ENCODE results near the gene HS6ST2. TPM values are rescaled to one million over a fixed set of nuclear protein-coding genes. Genes with fewer than 3 reads are reported as not detected.
"Not testable (repeated sequence)": the region's sequence is repeated elsewhere in the genome, so short reads cannot be mapped to it uniquely, and the experiment has no call there.

Gene HS6ST2
- total and polyA plus RNA-seq, 5 donors, result 0.09 to 1.1 (median 0.18) TPM; not detected in 1

DNA sequence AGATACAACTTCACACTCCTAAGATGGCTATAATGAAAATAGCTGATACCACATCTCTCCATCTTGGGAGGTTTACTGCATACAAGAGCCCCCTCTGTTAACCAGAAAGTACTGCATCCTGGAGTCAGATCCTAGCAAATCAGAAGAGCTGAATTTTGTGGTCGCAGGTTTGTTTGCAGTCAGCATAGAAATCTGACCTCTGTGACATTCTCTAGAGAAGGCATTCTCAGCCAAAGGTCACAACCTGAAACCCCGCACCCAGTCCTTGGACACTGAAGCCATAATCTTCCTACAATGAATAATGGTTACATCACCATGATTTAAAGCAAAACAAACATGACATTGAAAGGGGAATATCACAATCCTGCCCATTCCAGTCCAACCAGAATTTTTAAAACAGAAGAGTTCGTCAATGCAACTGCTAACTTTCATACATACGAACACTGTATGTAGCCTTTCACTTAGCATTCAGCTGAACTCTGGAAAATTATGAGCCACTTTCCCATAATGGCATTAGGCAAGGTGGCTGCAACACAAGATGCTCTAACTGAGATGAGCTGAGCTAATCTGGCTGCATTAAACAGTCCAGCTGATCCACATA is 17.6 kb downstream of the HS6ST2 start:
- intact Hi-C loops (cut with DNase I), result no loop called here
- 59% methylated on average over 4 of the region's 4 CpGs for WGBS
- DNase-seq (no peak), ATAC-seq (no peak)
- H3K9me3 ChIP-seq (ENCODE audit: control insufficient read depth, low read length), result no peaks in the 10 kb centered on the region
- no peaks in the 10 kb centered on the region for H3K4me1 ChIP-seq (ENCODE audit: control insufficient read depth, insufficient read depth, low read length)
- H3K27me3 ChIP-seq (ENCODE audit: control insufficient read depth, insufficient read depth), result no peaks in the 10 kb centered on the region
- no peak overlapping the region for H3K4me3 ChIP-seq (ENCODE audit: low read length)
- no peak overlapping the region for H3K27ac ChIP-seq (ENCODE audit: low read length)

DNA sequence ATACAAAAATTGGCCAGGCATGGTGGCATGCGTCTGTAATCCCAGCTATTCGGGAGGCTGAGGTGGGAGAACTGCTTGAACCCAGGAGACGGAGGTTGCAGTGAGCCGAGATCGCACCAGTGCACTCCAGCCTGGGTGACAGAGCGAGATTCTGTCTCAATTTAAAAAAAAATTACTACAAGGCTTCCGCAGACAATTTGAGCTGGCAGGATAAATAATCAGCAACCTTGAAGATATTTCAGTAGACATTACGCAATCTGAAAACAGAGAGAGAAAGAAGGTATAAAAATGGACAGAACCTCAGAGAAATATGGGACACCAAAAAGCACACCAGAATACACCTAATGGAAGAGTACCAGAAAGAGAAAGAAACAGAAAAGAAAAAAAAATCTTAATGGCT is 25.3 kb downstream of the HS6ST2 start:
- no peak for DNase-seq
- no peak overlapping the region for H3K4me3 ChIP-seq (ENCODE audit: low read length)
- no peaks in the 10 kb centered on the region for H3K9me3 ChIP-seq (ENCODE audit: control insufficient read depth, low read length)
- WGBS, result 93% methylated on average over 8 of the region's 8 CpGs
- H3K27ac ChIP-seq (ENCODE audit: low read length), result no peak overlapping the region
- H3K4me1 ChIP-seq (ENCODE audit: control insufficient read depth, insufficient read depth, low read length), result no peaks in the 10 kb centered on the region
- intact Hi-C loops (cut with DNase I), result no loop called here
- H3K27me3 ChIP-seq (ENCODE audit: control insufficient read depth, insufficient read depth), result no peaks in the 10 kb centered on the region
- ATAC-seq, result no peak

DNA sequence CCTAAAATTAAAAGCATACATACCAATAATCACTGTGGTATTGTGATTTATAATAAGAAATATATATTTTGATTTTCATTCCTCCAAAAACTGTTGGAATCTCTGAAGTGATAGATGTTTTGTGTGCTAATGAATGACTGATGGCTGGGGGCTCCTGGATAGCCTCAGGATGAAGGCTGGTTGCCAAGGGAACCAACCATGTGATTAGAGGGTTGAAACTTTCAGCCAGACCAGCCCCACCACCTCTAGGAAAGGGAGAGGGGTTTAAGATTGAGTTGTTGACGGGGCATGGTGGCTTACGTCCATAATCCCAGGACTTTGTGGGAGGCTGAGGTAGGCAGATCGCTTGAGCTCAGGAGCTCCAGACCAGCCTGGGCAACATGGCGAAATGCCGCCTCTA is 34.0 kb downstream of the HS6ST2 start:
- Histone ChIP-seq H3K4me3 (ENCODE audit: low read length) (no peak overlapping the region), H3K27ac (ENCODE audit: low read length) (no peak overlapping the region), H3K4me1 (ENCODE audit: control insufficient read depth, insufficient read depth, low read length) (no peaks in the 10 kb centered on the region), H3K27me3 (ENCODE audit: control insufficient read depth, insufficient read depth) (no peaks in the 10 kb centered on the region), H3K9me3 (ENCODE audit: control insufficient read depth, low read length) (no peaks in the 10 kb centered on the region)
- intact Hi-C loops (cut with DNase I), result no loop called here
- ATAC-seq (no peak), DNase-seq (no peak)
- 84% methylated on average over 5 of the region's 5 CpGs for WGBS

DNA sequence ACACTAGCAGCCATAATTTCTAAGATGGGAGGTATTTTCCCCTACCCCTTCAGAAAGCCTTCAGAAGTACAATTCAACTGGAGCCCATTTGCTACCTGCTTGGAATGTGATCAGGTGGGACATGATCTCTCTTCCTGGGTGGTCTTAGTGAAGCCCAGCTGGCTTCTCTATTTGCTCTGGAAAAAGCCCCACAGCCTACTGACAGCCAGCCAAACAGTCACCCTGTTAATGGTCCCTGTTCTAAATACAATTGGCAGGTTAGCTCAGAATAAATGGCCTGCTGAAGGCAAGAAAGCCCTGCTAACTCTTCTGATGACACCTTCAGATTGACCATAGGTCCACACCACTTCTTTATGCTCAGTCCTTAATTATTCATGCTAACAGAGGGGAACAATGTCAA is 39.9 kb downstream of the HS6ST2 start:
- ATAC-seq, result no peak
- intact Hi-C loops (cut with DNase I), result no loop called here
- H3K4me3 ChIP-seq (ENCODE audit: low read length), result no peak overlapping the region

DNA sequence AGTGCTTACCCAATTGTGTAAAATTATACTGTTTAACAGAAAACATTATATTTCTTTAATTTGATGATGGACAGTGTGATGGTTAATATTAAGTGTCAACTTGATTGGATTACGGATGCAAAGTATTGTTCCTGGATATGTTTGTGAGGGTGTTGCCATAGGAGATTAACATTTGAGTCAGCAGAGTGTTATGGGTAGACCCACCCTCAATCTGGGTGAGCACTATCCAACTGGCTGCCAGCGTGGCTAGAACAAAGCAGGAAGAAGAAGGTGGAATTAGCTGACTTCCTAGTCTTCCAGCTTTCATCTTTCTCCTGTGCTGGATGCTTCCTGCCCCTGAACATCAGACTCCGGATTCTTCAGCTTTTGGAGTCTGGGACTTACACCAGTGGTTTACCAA is 42.1 kb downstream of the HS6ST2 start:
- ATAC-seq, result no peak
- 87% methylated on average over 3 of the region's 3 CpGs for WGBS
- no peaks in the 10 kb centered on the region for H3K9me3 ChIP-seq (ENCODE audit: control insufficient read depth, low read length)
- no peak for DNase-seq
- H3K27ac ChIP-seq (ENCODE audit: low read length), result no peak overlapping the region
- H3K27me3 ChIP-seq (ENCODE audit: control insufficient read depth, insufficient read depth), result no peaks in the 10 kb centered on the region
- no peaks in the 10 kb centered on the region for H3K4me1 ChIP-seq (ENCODE audit: control insufficient read depth, insufficient read depth, low read length)
- intact Hi-C loops (cut with DNase I), result no loop called here
- H3K4me3 ChIP-seq (ENCODE audit: low read length), result no peak overlapping the region

More for the DNA sequence above, 39.9 kb downstream of the HS6ST2 start:
- no peak overlapping the region for H3K27ac ChIP-seq (ENCODE audit: low read length)
- no peak for DNase-seq
- H3K4me1 ChIP-seq (ENCODE audit: control insufficient read depth, insufficient read depth, low read length), result no peaks in the 10 kb centered on the region
- H3K27me3 ChIP-seq (ENCODE audit: control insufficient read depth, insufficient read depth), result no peaks in the 10 kb centered on the region
- no peaks in the 10 kb centered on the region for H3K9me3 ChIP-seq (ENCODE audit: control insufficient read depth, low read length)

DNA sequence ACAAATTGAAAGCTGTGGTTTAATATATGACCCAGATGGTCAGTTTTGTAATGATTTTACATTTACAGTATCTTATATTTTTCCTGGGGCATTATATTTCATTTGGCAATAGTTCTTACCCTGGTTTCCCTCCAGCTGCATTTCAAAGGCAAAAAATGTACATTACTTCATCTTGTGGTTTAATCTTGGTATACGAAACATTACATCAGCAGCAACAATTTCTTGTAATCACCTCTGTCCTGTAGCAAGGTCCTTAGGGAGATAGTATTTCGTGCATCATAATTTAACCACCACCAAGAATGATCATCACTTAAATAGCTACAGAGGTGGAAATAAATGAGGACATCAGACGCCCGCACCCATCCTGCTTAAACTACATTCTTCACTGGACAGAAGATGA is 48.8 kb downstream of the HS6ST2 start:
- Histone ChIP-seq H3K9me3 (ENCODE audit: control insufficient read depth, low read length) (no peaks in the 10 kb centered on the region), H3K4me1 (ENCODE audit: control insufficient read depth, insufficient read depth, low read length) (no peaks in the 10 kb centered on the region), H3K27ac (ENCODE audit: low read length) (no peak overlapping the region), H3K27me3 (ENCODE audit: control insufficient read depth, insufficient read depth) (no peaks in the 10 kb centered on the region), H3K4me3 (ENCODE audit: low read length) (no peak overlapping the region)
- no peak for DNase-seq
- intact Hi-C loops (cut with DNase I), result no loop called here
- no peak for ATAC-seq
- WGBS, result 63% methylated on average over 4 of the region's 4 CpGs

DNA sequence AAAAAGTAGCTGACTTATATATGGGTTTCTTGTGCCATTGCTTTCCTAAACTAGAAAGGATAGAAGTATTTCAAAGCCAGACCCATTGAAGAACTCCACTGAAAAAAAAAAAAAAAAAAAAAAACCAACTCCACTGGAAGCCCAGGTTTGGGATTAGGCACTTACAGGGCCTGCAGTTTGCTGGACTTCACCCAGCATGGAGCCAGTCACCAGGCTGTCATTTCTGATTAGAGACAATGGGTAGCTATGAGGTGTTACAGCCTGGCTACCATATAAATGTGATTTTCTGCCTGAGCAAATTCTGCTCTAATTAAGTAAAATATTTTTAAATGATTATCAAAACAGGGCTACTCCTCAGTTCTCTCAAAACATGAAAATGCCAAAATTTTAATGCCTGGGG is 49.5 kb downstream of the HS6ST2 start:
- H3K4me3 ChIP-seq (ENCODE audit: low read length), result no peak overlapping the region
- no peak overlapping the region for H3K27ac ChIP-seq (ENCODE audit: low read length)
- no peaks in the 10 kb centered on the region for H3K27me3 ChIP-seq (ENCODE audit: control insufficient read depth, insufficient read depth)
- intact Hi-C loops (cut with DNase I), result no loop called here
- DNase-seq (no peak), ATAC-seq (no peak)
- H3K9me3 ChIP-seq (ENCODE audit: control insufficient read depth, low read length), result no peaks in the 10 kb centered on the region
- H3K4me1 ChIP-seq (ENCODE audit: control insufficient read depth, insufficient read depth, low read length), result no peaks in the 10 kb centered on the region

DNA sequence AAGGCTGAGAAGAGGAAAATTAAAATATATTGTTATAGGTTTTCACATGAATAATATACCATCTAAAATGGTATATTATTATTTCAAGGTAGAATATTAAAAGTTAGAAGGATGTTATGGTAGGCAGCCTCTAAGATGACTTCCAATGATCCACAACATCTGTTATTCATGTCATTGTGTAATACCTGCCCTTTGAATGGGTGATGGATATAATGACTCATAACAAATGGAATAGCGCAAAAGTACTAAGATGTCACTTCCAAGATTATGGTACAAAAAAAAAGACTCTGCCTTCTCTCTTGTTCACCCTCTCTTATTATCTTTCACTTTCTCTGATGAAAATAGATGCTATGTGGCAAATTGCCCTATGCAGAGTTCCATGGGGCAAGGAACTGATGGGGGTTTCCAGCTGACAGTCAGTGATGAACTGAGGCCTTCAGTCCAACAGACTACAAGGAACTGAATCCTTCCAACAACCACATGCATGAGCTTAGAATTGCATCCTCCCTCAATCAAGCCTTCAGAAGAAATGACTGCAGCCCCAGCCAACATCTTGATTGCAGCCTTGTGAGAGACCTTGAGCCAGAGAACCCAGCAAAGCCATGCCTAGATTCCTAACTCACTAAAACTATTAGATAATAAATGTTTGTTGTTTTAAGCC is 57.7 kb downstream of the HS6ST2 start:
- Histone ChIP-seq H3K27me3 (ENCODE audit: control insufficient read depth, insufficient read depth) (no peaks in the 10 kb centered on the region), H3K9me3 (ENCODE audit: control insufficient read depth, low read length) (no peaks in the 10 kb centered on the region), H3K4me3 (ENCODE audit: low read length) (no peak overlapping the region), H3K4me1 (ENCODE audit: control insufficient read depth, insufficient read depth, low read length) (no peaks in the 10 kb centered on the region), H3K27ac (ENCODE audit: low read length) (no peak overlapping the region)
- DNase-seq (no peak), ATAC-seq (no peak)
- 100% methylated on average over 1 of the region's 1 CpG for WGBS
- intact Hi-C loops (cut with DNase I), result no loop called here

DNA sequence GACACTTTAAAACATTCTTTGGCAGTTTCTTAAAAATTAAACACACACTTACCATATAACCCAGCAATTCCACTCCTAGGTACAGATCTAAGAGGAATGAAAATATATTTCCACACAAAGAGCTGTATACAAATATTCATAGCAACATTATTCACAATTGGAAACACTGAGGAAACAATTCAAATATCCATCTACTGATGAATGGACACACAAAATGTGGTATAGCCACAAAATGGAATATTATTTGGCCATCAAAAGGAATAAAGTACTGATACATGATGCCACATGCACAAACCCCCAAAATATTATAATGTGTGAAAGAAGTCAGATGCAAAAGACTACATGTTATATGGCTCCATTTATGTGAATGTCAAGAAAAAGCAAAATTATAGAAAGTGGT is 70.9 kb downstream of the HS6ST2 start:
- intact Hi-C loops (cut with DNase I), result no loop called here

DNA sequence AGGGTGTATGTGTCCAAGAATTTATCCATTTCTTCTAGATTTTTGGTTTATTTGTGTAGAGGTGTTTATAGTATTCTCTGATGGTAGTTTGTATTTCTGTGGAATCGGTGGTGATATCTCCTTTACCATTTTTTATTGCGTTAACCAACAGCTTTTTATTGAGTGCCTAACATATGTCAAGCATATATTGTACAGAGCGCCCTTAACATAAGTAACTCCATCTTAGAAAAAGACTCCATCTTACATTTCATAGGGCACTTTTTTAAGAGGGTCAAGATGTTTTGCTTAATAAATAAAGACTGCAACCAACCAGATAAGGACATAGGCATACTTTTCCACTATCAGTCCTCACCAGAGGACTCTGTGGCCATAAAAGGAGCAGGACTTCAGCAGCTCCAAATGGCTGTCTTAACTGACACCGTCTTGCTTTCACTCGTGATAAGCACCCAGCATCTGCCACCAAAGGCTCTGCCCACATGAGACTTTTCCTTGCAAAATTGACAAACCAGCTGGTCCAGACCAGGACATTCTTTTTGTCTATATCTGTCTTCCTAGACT is 75.0 kb downstream of the HS6ST2 start:
- H3K4me1 ChIP-seq (ENCODE audit: control insufficient read depth, insufficient read depth, low read length), result no peaks in the 10 kb centered on the region
- H3K4me3 ChIP-seq (ENCODE audit: low read length), result no peak overlapping the region
- no peaks in the 10 kb centered on the region for H3K9me3 ChIP-seq (ENCODE audit: control insufficient read depth, low read length)
- ATAC-seq (no peak), DNase-seq (no peak)
- intact Hi-C loops (cut with DNase I), result no loop called here
- no peak overlapping the region for H3K27ac ChIP-seq (ENCODE audit: low read length)
- no peaks in the 10 kb centered on the region for H3K27me3 ChIP-seq (ENCODE audit: control insufficient read depth, insufficient read depth)
- WGBS, result 62% methylated on average over 5 of the region's 5 CpGs

More for the DNA sequence above, 70.9 kb downstream of the HS6ST2 start:
- Histone ChIP-seq H3K4me3 (ENCODE audit: low read length) (no peak overlapping the region), H3K27ac (ENCODE audit: low read length) (no peak overlapping the region), H3K9me3 (ENCODE audit: control insufficient read depth, low read length) (no peaks in the 10 kb centered on the region), H3K27me3 (ENCODE audit: control insufficient read depth, insufficient read depth) (no peaks in the 10 kb centered on the region), H3K4me1 (ENCODE audit: control insufficient read depth, insufficient read depth, low read length) (no peaks in the 10 kb centered on the region)
- ATAC-seq (no peak), DNase-seq (no peak)

DNA sequence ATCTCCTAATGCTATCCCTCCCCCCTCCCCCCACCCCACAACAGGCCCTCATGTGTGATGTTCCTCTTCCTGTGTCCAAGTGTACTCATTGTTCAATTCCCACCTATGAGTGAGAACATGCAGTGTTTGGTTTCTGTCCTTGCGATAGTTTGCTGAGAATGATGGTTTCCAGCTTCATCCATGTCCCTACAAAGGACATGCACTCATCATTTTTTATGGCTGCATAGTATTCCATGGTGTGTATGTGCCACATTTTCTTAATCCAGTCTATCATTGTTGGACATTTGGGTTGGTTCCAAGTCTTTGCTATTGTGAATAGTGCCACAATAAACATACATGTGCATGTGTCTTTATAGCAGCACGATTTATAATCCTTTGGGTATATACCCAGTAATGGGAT is 77.7 kb downstream of the HS6ST2 start:
- H3K4me3 ChIP-seq (ENCODE audit: low read length); intact Hi-C loops (cut with DNase I); H3K27ac ChIP-seq (ENCODE audit: low read length); H3K9me3 ChIP-seq (ENCODE audit: control insufficient read depth, low read length); H3K4me1 ChIP-seq (ENCODE audit: control insufficient read depth, insufficient read depth, low read length); ATAC-seq; DNase-seq; H3K27me3 ChIP-seq (ENCODE audit: control insufficient read depth, insufficient read depth): not testable (repeated sequence)
- 100% methylated on average over 1 of the region's 2 CpGs for WGBS

Data from right cardiac atrium (tissue), 5 donors.